Neutrophil (primary cell): ENCODE measurements around the gene ARFIP2.
A peak's percentile ranks its signal among the peaks of the same experiment; 100 is the strongest.

Source experiments
- H3K27ac ChIP-seq: fragments of 200-600 bp; sonication (generic); 2 replicates; pipeline ENCODE4 v1.5.1; 2016; ENCODE audit warnings: mild to moderate bottlenecking, moderate library complexity
- H3K27me3 ChIP-seq: fragments of 200-600 bp; sonication (generic); 2 replicates; pipeline ENCODE4 v1.6.0; 2016; ENCODE audit warnings: mild to moderate bottlenecking
- H3K36me3 ChIP-seq: fragments of 200-600 bp; sonication (generic); 2 replicates; pipeline ENCODE4 v1.5.1; 2017
- H3K4me1 ChIP-seq, 2 experiments: fragments of 200-600 bp in 1 of 2; sonication (generic) in 1 of 2; 1 replicate in 1 of 2; 2 replicates in 1 of 2; pipeline versions ENCODE4 v1.5.1 to v1.6.1; 2013 to 2016; ENCODE audit warnings: low read depth in 1 of 2, low read length in 1 of 2, mild to moderate bottlenecking in 1 of 2, moderate library complexity in 1 of 2; ENCODE audit not compliant: control insufficient read depth in 1 of 2, insufficient read depth in 1 of 2
- H3K4me3 ChIP-seq, 2 experiments: fragments of 200-600 bp in 1 of 2; sonication (generic) in 1 of 2; 1 replicate in 1 of 2; 2 replicates in 1 of 2; pipeline ENCODE4 v1.5.1; 2013 to 2016; ENCODE audit warnings: low read depth in 1 of 2, low read length in 1 of 2, mild to moderate bottlenecking in 1 of 2, moderate library complexity in 1 of 2
- H3K9me3 ChIP-seq: fragments of 200-600 bp; sonication (generic); 2 replicates; pipeline ENCODE4 v1.5.1; 2016
- CTCF ChIP-seq: fragments of 200-600 bp; sonication (generic); IDR thresholded peaks from 2 replicates; pipeline ENCODE4 v1.5.1; 2016; ENCODE audit warnings: antibody characterized with exemption

ARFIP2 gene

GRCh38 chr11:6453152-6453551 lies 28.0 kb downstream of the ARFIP2 start:
- no peak for TF ChIP-seq CTCF

GRCh38 chr11:6452219-6452618 lies 28.9 kb downstream of the ARFIP2 start:
- no peaks in the 10 kb centered on the region for H3K27me3 ChIP-seq
- H3K36me3 ChIP-seq, result peaks cover 15% of the 10 kb centered on the region
- no peak overlapping the region for H3K4me3 ChIP-seq
- no peaks in the 10 kb centered on the region for H3K9me3 ChIP-seq
- H3K27ac ChIP-seq, result no peak overlapping the region
- H3K4me1 ChIP-seq, result no peaks in the 10 kb centered on the region
- no peak for TF ChIP-seq CTCF

More at GRCh38 chr11:6453152-6453551, 28.0 kb downstream of the ARFIP2 start:
- Histone ChIP-seq H3K4me3 (no peak overlapping the region), H3K9me3 (no peaks in the 10 kb centered on the region), H3K36me3 (peaks cover 19% of the 10 kb centered on the region), H3K27ac (no peak overlapping the region), H3K4me1 (no peaks in the 10 kb centered on the region), H3K27me3 (no peaks in the 10 kb centered on the region)

GRCh38 chr11:6448574-6448973 lies 32.6 kb downstream of the ARFIP2 start:
- Histone ChIP-seq H3K36me3 (no peaks in the 10 kb centered on the region), H3K9me3 (no peaks in the 10 kb centered on the region), H3K4me3 (no peak overlapping the region), H3K4me1 (no peaks in the 10 kb centered on the region), H3K27me3 (peaks cover 4% of the 10 kb centered on the region), H3K27ac (no peak overlapping the region)
- no peak for TF ChIP-seq CTCF

- Histone ChIP-seq H3K4me1 (peaks cover 0 to 6% of the 10 kb centered on the region in 2 experiments), H3K27ac (no peak overlapping the region), H3K9me3 (no peaks in the 10 kb centered on the region), H3K36me3 (no peaks in the 10 kb centered on the region), H3K27me3 (peaks cover 4% of the 10 kb centered on the region), H3K4me3 (no peak overlapping the region)
- TF ChIP-seq CTCF, result peak; percentile 66
Observed at GRCh38 chr11:6443269-6444003, 37.7 kb downstream of the ARFIP2 start.

- Histone ChIP-seq H3K4me1 (peaks cover 4 to 14% of the 10 kb centered on the region in 2 experiments), H3K9me3 (no peaks in the 10 kb centered on the region), H3K27ac (no peak overlapping the region), H3K27me3 (peaks cover 4% of the 10 kb centered on the region), H3K4me3 (no peak overlapping the region), H3K36me3 (no peaks in the 10 kb centered on the region)
- no peak for TF ChIP-seq CTCF
Observed at GRCh38 chr11:6442441-6442840, 38.7 kb downstream of the ARFIP2 start.
